Ovary (tissue), 9 donors: ENCODE data around the gene CENPP. TPM values are rescaled to one million over a fixed set of nuclear protein-coding genes. Genes with fewer than 3 reads are reported as not detected.

Experiments used
- DNase-seq, 5 donors: peaks; one replicate each; pipeline ENCODE4 v3.0.0-alpha.2; 2019 to 2020
- H3K27ac ChIP-seq, 2 donors: fragments of 200-600 bp; one replicate each; pipeline versions ENCODE4 v1.5.1 to v1.8.0; 2019 to 2022
- H3K27me3 ChIP-seq: fragments of 200-600 bp; one replicate; pipeline ENCODE4 v1.8.0; 2022
- H3K36me3 ChIP-seq: fragments of 200-600 bp; sonication (generic); one replicate; pipeline ENCODE4 v1.5.1; 2019
- H3K4me1 ChIP-seq: one replicate; pipeline ENCODE4 v1.8.1; 2013; ENCODE audit warnings: mild to moderate bottlenecking, moderate library complexity; ENCODE audit not compliant: insufficient read depth
- H3K4me3 ChIP-seq: fragments of 200-600 bp; sonication (generic); one replicate; pipeline ENCODE4 v1.5.1; 2017
- H3K9me3 ChIP-seq, 2 donors: fragments of 200-600 bp in 1 of 2; sonication (generic) in 1 of 2; one replicate each; pipeline versions ENCODE4 v1.5.1 to v1.8.1; 2013 to 2019; ENCODE audit warnings: mild to moderate bottlenecking in 1 of 2, moderate library complexity in 1 of 2
- EP300 ChIP-seq: sonication (generic); formaldehyde crosslinking; IDR thresholded peaks from one replicate; pipeline ENCODE4 v1.6.1; 2017; ENCODE audit warnings: antibody characterized with exemption
- POLR2A ChIP-seq: fragments of 450-650 bp; IDR thresholded peaks from one replicate; pipeline ENCODE4 v1.6.1; 2017; ENCODE audit warnings: antibody characterized with exemption, mild to moderate bottlenecking, moderate library complexity
- whole genome bisulfite sequencing, 3 donors: extraction: QIAGEN DNeasy Blood & Tissue Kit in 1 of 3; methylation state at CpG; one replicate each; pipeline versions ENCODE4 v1.1.5 to v1.1.7; 2013 to 2017; 5-methylcytosine and 5-hydroxymethylcytosine counted together
- intact Hi-C, 4 donors: fragments of 100-400 bp; cut with DNase I; formaldehyde crosslinking; loops; one replicate each; pipeline versions ENCODE4 v1.11.0 to v1.15.1; 2022 to 2023
- polyA plus RNA-seq, 2 donors: library from polyadenylated mRNA; stranded (reverse); fragments of 200-250 nt in 1 of 2; fragments of 350-450 nt in 1 of 2; fragmentation: Illumina TruSeq in 1 of 2; extraction: RNeasy Lipid Tissue Mini Kit (QIAGEN cat#74804) in 1 of 2; gene quantifications; one replicate each; pipeline ENCODE4 v1.2.3, GENCODE V29; 2013 to 2014
- total RNA-seq, 7 donors: library from RNA; depleted of rRNA in 2 of 7; stranded (reverse); fragments of >200 nt in 2 of 7; fragmentation: NEBNext Ultra II Directional in 3 of 7; extraction: Animal tissue kit (Norgen Biotek cat#: 25700) in 3 of 7; gene quantifications; one replicate each; pipeline versions ENCODE4 v1.1.0 to v1.2.4, GENCODE V29; 2016 to 2023
- TF ChIP-seq, protein P1 (sequence below), 3 donors: fragments of 450-650 bp in 2 of 3; fragments of 200-600 bp in 1 of 3; IDR thresholded peaks; one replicate each; pipeline versions ENCODE4 v1.5.1 to v1.8.0; 2016 to 2022; ENCODE audit warnings: antibody characterized with exemption in 3 of 3, mild to moderate bottlenecking in 1 of 3
- donor health status: DM: no; HTN: no; CAD: no; lungs with moderate emphysema.
- donor health status: DM: no; HTN: no; CAD: no.
- donor health status: Bipolar disorder and iron deficiency.
- donor health status: DM: yes; HTN: yes; CAD: no.
- donor health status: DM: no; HTN: no; CAD: no.
- donor health status: DM: yes; HTN: yes; CAD: no.

The CENPP gene
- total and polyA plus RNA-seq, 9 donors: 1.4 to 9.5 (median 5.8) TPM

DNA sequence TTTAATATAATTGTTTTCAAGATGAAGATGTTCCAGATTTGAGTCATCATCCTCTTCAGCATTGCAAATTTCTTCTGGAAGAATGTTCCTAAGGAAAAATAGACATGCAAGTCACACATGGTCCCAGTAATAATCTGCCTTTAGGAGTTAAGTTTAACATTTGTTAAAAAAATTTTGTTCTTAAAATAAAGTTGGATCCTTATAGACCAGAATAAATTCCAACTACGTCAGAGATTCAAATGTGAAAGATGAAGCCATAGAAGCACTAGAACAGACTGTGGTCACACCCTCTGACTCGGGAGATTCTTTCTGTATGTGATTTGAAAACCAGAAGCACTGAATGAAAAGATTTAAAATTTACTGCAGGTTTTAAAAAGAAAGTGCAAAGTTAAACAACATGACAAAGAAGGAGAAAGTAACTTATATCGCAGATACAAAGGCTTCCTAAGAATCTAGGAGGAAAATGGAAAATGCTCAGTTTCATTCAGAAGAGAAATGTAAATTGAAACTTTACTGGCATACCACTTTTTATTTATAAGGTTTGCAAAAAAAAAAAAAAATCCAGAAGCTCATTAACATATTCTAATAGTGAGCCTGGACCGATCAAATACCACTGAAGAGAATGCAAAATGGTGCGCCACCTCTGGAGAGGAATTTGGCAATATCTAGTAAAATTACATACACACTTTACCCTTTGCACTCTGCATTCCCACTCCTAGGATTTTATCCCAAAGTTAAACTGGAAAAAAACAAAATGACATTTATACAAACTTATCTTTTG lies 170.8 kb downstream of the CENPP start:
- TF ChIP-seq POLR2A: no peak
- TF ChIP-seq, protein P1, sequence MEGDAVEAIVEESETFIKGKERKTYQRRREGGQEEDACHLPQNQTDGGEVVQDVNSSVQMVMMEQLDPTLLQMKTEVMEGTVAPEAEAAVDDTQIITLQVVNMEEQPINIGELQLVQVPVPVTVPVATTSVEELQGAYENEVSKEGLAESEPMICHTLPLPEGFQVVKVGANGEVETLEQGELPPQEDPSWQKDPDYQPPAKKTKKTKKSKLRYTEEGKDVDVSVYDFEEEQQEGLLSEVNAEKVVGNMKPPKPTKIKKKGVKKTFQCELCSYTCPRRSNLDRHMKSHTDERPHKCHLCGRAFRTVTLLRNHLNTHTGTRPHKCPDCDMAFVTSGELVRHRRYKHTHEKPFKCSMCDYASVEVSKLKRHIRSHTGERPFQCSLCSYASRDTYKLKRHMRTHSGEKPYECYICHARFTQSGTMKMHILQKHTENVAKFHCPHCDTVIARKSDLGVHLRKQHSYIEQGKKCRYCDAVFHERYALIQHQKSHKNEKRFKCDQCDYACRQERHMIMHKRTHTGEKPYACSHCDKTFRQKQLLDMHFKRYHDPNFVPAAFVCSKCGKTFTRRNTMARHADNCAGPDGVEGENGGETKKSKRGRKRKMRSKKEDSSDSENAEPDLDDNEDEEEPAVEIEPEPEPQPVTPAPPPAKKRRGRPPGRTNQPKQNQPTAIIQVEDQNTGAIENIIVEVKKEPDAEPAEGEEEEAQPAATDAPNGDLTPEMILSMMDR (IDR thresholded peaks at IDR 0.05): no peak
- intact Hi-C loops: no loop called here
- Histone ChIP-seq H3K9me3 (no peaks in the 10 kb centered on the region), H3K4me3 (no peak overlapping the region), H3K36me3 (no peaks in the 10 kb centered on the region), H3K4me1 (peaks cover 3% of the 10 kb centered on the region), H3K27me3 (no peaks in the 10 kb centered on the region), H3K27ac (no peak overlapping the region)
- WGBS, 3 donors: 78 to 85% (median 82%) methylated on average over 5 of the region's 5 CpGs
- DNase-seq: no peak

DNA sequence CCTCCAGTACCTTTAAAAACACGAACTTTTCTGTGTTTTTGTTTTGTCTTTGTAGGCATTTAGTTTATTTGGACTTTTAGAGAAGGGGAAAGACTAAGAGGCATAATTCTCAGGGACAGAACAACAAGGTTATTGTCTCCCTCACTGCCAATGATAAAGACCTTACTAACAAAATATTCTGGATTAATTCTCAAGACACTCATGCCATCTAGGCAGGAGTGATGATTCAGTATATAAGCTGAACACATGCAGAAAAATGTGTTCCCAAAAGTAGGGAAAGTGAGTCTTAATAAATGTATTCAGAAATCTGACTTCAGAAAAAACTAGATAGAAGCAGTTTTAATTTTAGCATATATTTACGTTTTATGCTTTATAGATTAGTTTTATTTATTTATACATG lies 173.9 kb downstream of the CENPP start:
- intact Hi-C loops: no loop called here

DNA sequence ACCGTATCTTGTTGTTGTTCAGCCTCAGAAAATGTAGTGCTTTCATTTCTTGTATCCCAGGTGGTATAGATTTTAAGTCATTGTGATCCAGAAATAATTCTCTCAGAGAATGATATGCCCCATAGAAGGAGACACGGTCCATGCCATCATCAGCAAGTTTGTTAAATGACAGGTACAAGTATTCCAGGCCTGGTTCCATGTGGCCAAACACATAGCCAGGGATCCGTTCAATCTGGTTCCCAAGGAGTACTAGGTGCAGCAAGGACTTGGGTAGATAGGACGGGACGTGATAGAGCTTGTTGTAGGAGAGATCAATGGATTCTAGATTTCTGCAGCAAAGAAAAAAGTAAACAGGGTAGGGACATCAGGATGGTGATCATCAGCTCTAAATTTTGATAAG lies 175.0 kb downstream of the CENPP start:
- H3K36me3 ChIP-seq: no peaks in the 10 kb centered on the region
- peaks cover 3% of the 10 kb centered on the region for H3K4me1 ChIP-seq
- intact Hi-C loops: no loop called here
- TF ChIP-seq EP300 (no peak), POLR2A (no peak)
- TF ChIP-seq, protein P1 (IDR thresholded peaks at IDR 0.05): no peak
- no peaks in the 10 kb centered on the region for H3K9me3 ChIP-seq
- DNase-seq: no peak
- no peaks in the 10 kb centered on the region for H3K27me3 ChIP-seq
- 96 to 99% (median 97%) methylated on average over 5 of the region's 5 CpGs for WGBS, 3 donors
- H3K4me3 ChIP-seq: no peak overlapping the region
- H3K27ac ChIP-seq: no peak overlapping the region

More for the DNA sequence above, 173.9 kb downstream of the CENPP start:
- Histone ChIP-seq H3K27ac (no peak overlapping the region), H3K4me3 (no peak overlapping the region), H3K9me3 (no peaks in the 10 kb centered on the region), H3K4me1 (peaks cover 3% of the 10 kb centered on the region), H3K27me3 (no peaks in the 10 kb centered on the region), H3K36me3 (no peaks in the 10 kb centered on the region)
- WGBS, 3 donors: 7 to 45% (median 19%) methylated on average over 2 of the region's 2 CpGs
- TF ChIP-seq, protein P1 (IDR thresholded peaks at IDR 0.05): no peak
- TF ChIP-seq EP300 (no peak), POLR2A (no peak)
- DNase-seq: no peak

DNA sequence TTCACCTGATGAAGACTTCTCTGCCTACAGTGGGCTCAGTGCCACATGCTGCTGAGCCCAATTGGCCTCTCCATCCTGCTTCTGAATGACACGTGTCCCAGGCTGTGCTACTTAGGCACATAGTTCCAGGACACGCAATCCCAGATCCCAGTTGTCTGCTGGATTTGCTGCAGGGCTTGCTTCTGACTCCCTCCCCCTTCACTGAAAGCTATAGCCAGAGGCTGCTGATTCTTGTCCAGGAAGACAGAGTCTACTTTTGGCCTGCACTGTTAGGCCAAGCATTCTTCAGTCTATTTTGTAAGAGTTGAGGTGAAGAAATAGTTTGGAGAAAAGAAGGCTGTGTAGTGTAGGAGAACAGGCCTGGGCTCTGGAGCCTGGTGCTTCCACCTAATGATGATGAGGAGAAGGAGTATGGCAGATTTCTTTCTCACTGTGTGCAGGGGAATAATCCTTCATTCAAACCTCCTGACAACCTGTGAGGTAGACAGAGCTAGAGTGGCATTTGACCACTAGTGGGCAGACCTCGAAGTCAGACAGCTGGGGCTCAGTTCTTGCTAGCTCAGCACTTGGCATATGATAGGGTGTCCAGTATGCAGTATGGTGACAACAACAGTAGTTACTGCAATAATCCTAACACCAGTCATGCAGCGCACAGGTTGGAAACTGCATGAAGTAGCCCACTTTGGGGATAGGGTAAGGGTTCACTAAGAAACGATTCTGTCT lies 176.1 kb downstream of the CENPP start:
- WGBS, 3 donors: 77 to 86% (median 82%) methylated on average over 5 of the region's 5 CpGs

More for the DNA sequence above, 176.1 kb downstream of the CENPP start:
- Histone ChIP-seq H3K27ac (no peak overlapping the region), H3K4me1 (peaks cover 5% of the 10 kb centered on the region), H3K36me3 (no peaks in the 10 kb centered on the region), H3K4me3 (no peak overlapping the region), H3K9me3 (no peaks in the 10 kb centered on the region), H3K27me3 (no peaks in the 10 kb centered on the region)
- no peak for TF ChIP-seq EP300
- TF ChIP-seq, protein P1 (IDR thresholded peaks at IDR 0.05): no peak
- TF ChIP-seq POLR2A: no peak
- intact Hi-C loops: no loop called here
- peak in 1 of 5 donors; percentile 28 for DNase-seq
